ENCODE measurements around the gene PKP2.

Gene PKP2

GRCh38 chr12:32859389-32859788 lies 37.2 kb downstream of the PKP2 start:
- Mint-ChIP-seq H3K27ac (no peak overlapping the region), H3K4me1 (no peaks in the 10 kb centered on the region), H3K4me3 (no peak overlapping the region), H3K27me3 (peaks cover 17% of the 10 kb centered on the region), H3K36me3 (no peaks in the 10 kb centered on the region), H3K9me3 (no peaks in the 10 kb centered on the region)
- no peak for ATAC-seq

- peaks cover 8% of the 10 kb centered on the region for H3K27me3 Mint-ChIP-seq
- no peak for ATAC-seq
- no peak overlapping the region for H3K27ac Mint-ChIP-seq
- H3K4me3 Mint-ChIP-seq: no peak overlapping the region
- H3K36me3 Mint-ChIP-seq: no peaks in the 10 kb centered on the region
- no peaks in the 10 kb centered on the region for H3K9me3 Mint-ChIP-seq
- no peaks in the 10 kb centered on the region for H3K4me1 Mint-ChIP-seq
Measured at GRCh38 chr12:32854716-32855115, 41.9 kb downstream of the PKP2 start.

- no peak for ATAC-seq
- H3K36me3 Mint-ChIP-seq: no peaks in the 10 kb centered on the region
- no peaks in the 10 kb centered on the region for H3K4me1 Mint-ChIP-seq
Measured at GRCh38 chr12:32854097-32854496, 42.5 kb downstream of the PKP2 start.

GRCh38 chr12:32847287-32847686 lies 49.3 kb downstream of the PKP2 start:
- Mint-ChIP-seq H3K27ac (no peak overlapping the region), H3K4me3 (no peak overlapping the region), H3K4me1 (no peaks in the 10 kb centered on the region), H3K9me3 (no peaks in the 10 kb centered on the region), H3K27me3 (no peaks in the 10 kb centered on the region), H3K36me3 (no peaks in the 10 kb centered on the region)
- ATAC-seq: no peak

More at GRCh38 chr12:32854097-32854496, 42.5 kb downstream of the PKP2 start:
- Mint-ChIP-seq H3K9me3 (no peaks in the 10 kb centered on the region), H3K4me3 (no peak overlapping the region), H3K27me3 (peaks cover 8% of the 10 kb centered on the region), H3K27ac (no peak overlapping the region)

GRCh38 chr12:32846053-32846452 lies 50.5 kb downstream of the PKP2 start:
- no peaks in the 10 kb centered on the region for H3K27me3 Mint-ChIP-seq
- no peak overlapping the region for H3K27ac Mint-ChIP-seq
- H3K36me3 Mint-ChIP-seq: no peaks in the 10 kb centered on the region
- no peaks in the 10 kb centered on the region for H3K9me3 Mint-ChIP-seq
- no peak overlapping the region for H3K4me3 Mint-ChIP-seq
- H3K4me1 Mint-ChIP-seq: no peaks in the 10 kb centered on the region
- no peak for ATAC-seq

GRCh38 chr12:32843528-32844095 lies 53.0 kb downstream of the PKP2 start:
- no peaks in the 10 kb centered on the region for H3K9me3 Mint-ChIP-seq
- H3K27ac Mint-ChIP-seq: no peak overlapping the region
- no peaks in the 10 kb centered on the region for H3K27me3 Mint-ChIP-seq
- H3K4me1 Mint-ChIP-seq: no peaks in the 10 kb centered on the region
- H3K4me3 Mint-ChIP-seq: no peak overlapping the region
- ATAC-seq: no peak
- H3K36me3 Mint-ChIP-seq: no peaks in the 10 kb centered on the region

- H3K4me3 Mint-ChIP-seq: no peak overlapping the region
- H3K4me1 Mint-ChIP-seq: no peaks in the 10 kb centered on the region
- H3K27me3 Mint-ChIP-seq: no peaks in the 10 kb centered on the region
- no peak overlapping the region for H3K27ac Mint-ChIP-seq
- H3K36me3 Mint-ChIP-seq: no peaks in the 10 kb centered on the region
- peaks cover 5% of the 10 kb centered on the region for H3K9me3 Mint-ChIP-seq
- ATAC-seq: no peak
Measured at GRCh38 chr12:32841061-32841460, 55.5 kb downstream of the PKP2 start.

- H3K4me3 Mint-ChIP-seq: no peak overlapping the region
- no peaks in the 10 kb centered on the region for H3K27me3 Mint-ChIP-seq
- H3K9me3 Mint-ChIP-seq: peaks cover 5% of the 10 kb centered on the region
- no peak overlapping the region for H3K27ac Mint-ChIP-seq
- ATAC-seq: no peak
- no peaks in the 10 kb centered on the region for H3K36me3 Mint-ChIP-seq
- no peaks in the 10 kb centered on the region for H3K4me1 Mint-ChIP-seq
Measured at GRCh38 chr12:32839828-32840227, 56.7 kb downstream of the PKP2 start.

GRCh38 chr12:32837974-32838373 lies 58.6 kb downstream of the PKP2 start:
- no peaks in the 10 kb centered on the region for H3K27me3 Mint-ChIP-seq
- H3K36me3 Mint-ChIP-seq: no peaks in the 10 kb centered on the region
- H3K27ac Mint-ChIP-seq: no peak overlapping the region
- no peak for ATAC-seq
- peaks cover 5% of the 10 kb centered on the region for H3K9me3 Mint-ChIP-seq
- H3K4me1 Mint-ChIP-seq: no peaks in the 10 kb centered on the region
- no peak overlapping the region for H3K4me3 Mint-ChIP-seq

GRCh38 chr12:32836710-32837109 lies 59.9 kb downstream of the PKP2 start:
- Mint-ChIP-seq H3K4me3 (no peak overlapping the region), H3K36me3 (no peaks in the 10 kb centered on the region), H3K4me1 (no peaks in the 10 kb centered on the region), H3K27ac (no peak overlapping the region), H3K9me3 (peaks cover 5% of the 10 kb centered on the region), H3K27me3 (no peaks in the 10 kb centered on the region)
- ATAC-seq: no peak

GRCh38 chr12:32834122-32834521 lies 62.5 kb downstream of the PKP2 start:
- H3K27me3 Mint-ChIP-seq: no peaks in the 10 kb centered on the region
- H3K9me3 Mint-ChIP-seq: peaks cover 5% of the 10 kb centered on the region
- H3K36me3 Mint-ChIP-seq: no peaks in the 10 kb centered on the region
- H3K4me3 Mint-ChIP-seq: no peak overlapping the region
- no peak for ATAC-seq
- no peaks in the 10 kb centered on the region for H3K4me1 Mint-ChIP-seq
- H3K27ac Mint-ChIP-seq: no peak overlapping the region

- Mint-ChIP-seq H3K4me3 (no peak overlapping the region), H3K9me3 (no peaks in the 10 kb centered on the region), H3K27ac (no peak overlapping the region), H3K27me3 (no peaks in the 10 kb centered on the region), H3K36me3 (no peaks in the 10 kb centered on the region), H3K4me1 (no peaks in the 10 kb centered on the region)
- ATAC-seq: no peak
Measured at GRCh38 chr12:32828552-32828951, 68.0 kb downstream of the PKP2 start.

GRCh38 chr12:32828120-32828519 lies 68.5 kb downstream of the PKP2 start:
- ATAC-seq: no peak
- Mint-ChIP-seq H3K27ac (no peak overlapping the region), H3K4me1 (no peaks in the 10 kb centered on the region), H3K4me3 (no peak overlapping the region), H3K27me3 (no peaks in the 10 kb centered on the region), H3K36me3 (no peaks in the 10 kb centered on the region), H3K9me3 (no peaks in the 10 kb centered on the region)

- H3K9me3 Mint-ChIP-seq: no peaks in the 10 kb centered on the region
- H3K4me3 Mint-ChIP-seq: no peak overlapping the region
- H3K36me3 Mint-ChIP-seq: no peaks in the 10 kb centered on the region
- H3K4me1 Mint-ChIP-seq: no peaks in the 10 kb centered on the region
- no peak for ATAC-seq
- H3K27ac Mint-ChIP-seq: no peak overlapping the region
- no peaks in the 10 kb centered on the region for H3K27me3 Mint-ChIP-seq
Measured at GRCh38 chr12:32826807-32827412, 69.7 kb downstream of the PKP2 start.

GRCh38 chr12:32824596-32824995 lies 72.0 kb downstream of the PKP2 start:
- Mint-ChIP-seq H3K27ac (no peak overlapping the region), H3K27me3 (no peaks in the 10 kb centered on the region), H3K36me3 (no peaks in the 10 kb centered on the region), H3K4me3 (no peak overlapping the region), H3K9me3 (no peaks in the 10 kb centered on the region), H3K4me1 (no peaks in the 10 kb centered on the region)
- ATAC-seq: no peak

- no peaks in the 10 kb centered on the region for H3K4me1 Mint-ChIP-seq
- no peak overlapping the region for H3K4me3 Mint-ChIP-seq
- no peaks in the 10 kb centered on the region for H3K27me3 Mint-ChIP-seq
- no peaks in the 10 kb centered on the region for H3K36me3 Mint-ChIP-seq
- no peaks in the 10 kb centered on the region for H3K9me3 Mint-ChIP-seq
- ATAC-seq: no peak
- no peak overlapping the region for H3K27ac Mint-ChIP-seq
Measured at GRCh38 chr12:32822344-32822743, 74.2 kb downstream of the PKP2 start.

All from stimulated activated memory B cell treated with anti-CD40 and anti-IgM and Interleukin-4, amounts not matched to agents 10 μg/mL and 1 μg/mL and 100 μg/mL, for 72 hours (primary cell).